H9 (cell line): Measurements from ENCODE around the gene PDX1. TPM values are rescaled to one million over a fixed set of nuclear protein-coding genes. Genes with fewer than 3 reads are reported as not detected.

ENCODE experiments used
- DNase-seq: peaks from one replicate; pipeline ENCODE4 v3.0.0-alpha.2; 2017
- H2AFZ ChIP-seq: one replicate; pipeline ENCODE4 v1.6.1; 2013; ENCODE audit warnings: mild to moderate bottlenecking, low read length, control low read depth, moderate library complexity
- H2AK5ac ChIP-seq: 2 replicates; pipeline ENCODE4 v1.6.1; 2013; ENCODE audit warnings: low read length, control low read depth, mixed read lengths; ENCODE audit not compliant: insufficient read length
- H2BK120ac ChIP-seq: one replicate; pipeline ENCODE4 v1.6.1; 2013; ENCODE audit warnings: low read depth, mild to moderate bottlenecking, low read length, control low read depth, inconsistent platforms; ENCODE audit not compliant: poor library complexity, severe bottlenecking
- H2BK12ac ChIP-seq: 2 replicates; pipeline ENCODE4 v1.6.1; 2013; ENCODE audit warnings: low read length, control low read depth, mixed read lengths, low read depth; ENCODE audit not compliant: insufficient read length
- H2BK15ac ChIP-seq: 2 replicates; pipeline ENCODE4 v1.6.1; 2013; ENCODE audit warnings: low read depth, low read length, control low read depth
- H2BK20ac ChIP-seq: one replicate; pipeline ENCODE4 v1.6.1; 2013; ENCODE audit warnings: low read depth, mild to moderate bottlenecking, low read length, control low read depth, inconsistent platforms; ENCODE audit not compliant: poor library complexity, severe bottlenecking
- H2BK5ac ChIP-seq: 2 replicates; pipeline ENCODE4 v1.6.1; 2013; ENCODE audit warnings: low read length, control low read depth, mixed read lengths; ENCODE audit not compliant: insufficient read length
- H3K14ac ChIP-seq: 2 replicates; pipeline ENCODE4 v1.6.1; 2013; ENCODE audit warnings: low read length, control low read depth; ENCODE audit not compliant: insufficient read depth
- H3K18ac ChIP-seq: 2 replicates; pipeline ENCODE4 v1.6.1; 2013; ENCODE audit warnings: low read depth, mild to moderate bottlenecking, mixed read lengths, low read length, control low read depth; ENCODE audit not compliant: insufficient read length
- H3K23ac ChIP-seq: 2 replicates; pipeline ENCODE4 v1.6.1; 2013; ENCODE audit warnings: low read length, control low read depth, mixed read lengths, low read depth; ENCODE audit not compliant: insufficient read length
- H3K23me2 ChIP-seq: 2 replicates; pipeline ENCODE4 v1.6.1; 2013; ENCODE audit warnings: low read depth, mild to moderate bottlenecking, mixed read lengths, low read length, control low read depth; ENCODE audit not compliant: insufficient read length, poor library complexity, severe bottlenecking
- H3K27ac ChIP-seq: 2 replicates; pipeline ENCODE4 v1.5.1; 2013; ENCODE audit warnings: low read length, control low read depth, mixed read lengths, low read depth; ENCODE audit not compliant: insufficient read length
- H3K27me3 ChIP-seq: 2 replicates; pipeline ENCODE4 v1.6.1; 2013; ENCODE audit warnings: low read length, control low read depth, inconsistent platforms; ENCODE audit not compliant: insufficient read depth
- H3K4ac ChIP-seq: 2 replicates; pipeline ENCODE4 v1.6.1; 2013; ENCODE audit warnings: low read depth, mild to moderate bottlenecking, control low read depth, inconsistent platforms, low read length, moderate library complexity
- H3K4me1 ChIP-seq: 2 replicates; pipeline ENCODE4 v1.6.1; 2013; ENCODE audit warnings: low read length, control low read depth, inconsistent platforms; ENCODE audit not compliant: insufficient read depth
- H3K4me2 ChIP-seq: 2 replicates; pipeline ENCODE4 v1.6.1; 2013; ENCODE audit warnings: low read length, control low read depth, mixed read lengths; ENCODE audit not compliant: insufficient read length, insufficient read depth
- H3K56ac ChIP-seq: 2 replicates; pipeline ENCODE4 v1.6.1; 2013; ENCODE audit warnings: low read depth, mild to moderate bottlenecking, mixed read lengths, low read length, control low read depth; ENCODE audit not compliant: insufficient read length
- H3K79me1 ChIP-seq: 2 replicates; pipeline ENCODE4 v1.6.1; 2013; ENCODE audit warnings: low read depth, mild to moderate bottlenecking, moderate library complexity, low read length, control low read depth, inconsistent platforms; ENCODE audit not compliant: insufficient read depth, poor library complexity, severe bottlenecking
- H3K79me2 ChIP-seq: 2 replicates; pipeline ENCODE4 v1.6.1; 2013; ENCODE audit warnings: low read length, control low read depth, inconsistent platforms; ENCODE audit not compliant: insufficient read depth
- H3K9ac ChIP-seq: 2 replicates; pipeline ENCODE4 v1.6.1; 2013; ENCODE audit warnings: low read length, control low read depth, mixed read lengths; ENCODE audit not compliant: insufficient read length; ENCODE audit errors: extremely low read depth
- H3K9me3 ChIP-seq: one replicate; pipeline ENCODE4 v1.6.1; 2013; ENCODE audit warnings: low read depth, low read length, inconsistent platforms; ENCODE audit not compliant: control insufficient read depth
- H3T11ph ChIP-seq: one replicate; pipeline ENCODE4 v1.6.1; 2013; ENCODE audit warnings: mild to moderate bottlenecking, low read length, control low read depth, inconsistent platforms
- H4K20me1 ChIP-seq: one replicate; pipeline ENCODE4 v1.6.1; 2013; ENCODE audit not compliant: control insufficient read depth, insufficient read length, insufficient read depth
- H4K5ac ChIP-seq: 2 replicates; pipeline ENCODE4 v1.6.1; 2013; ENCODE audit warnings: low read depth, mild to moderate bottlenecking, mixed read lengths, low read length, control low read depth; ENCODE audit not compliant: insufficient read length
- H4K8ac ChIP-seq: replicated peaks from 2 replicates; pipeline ENCODE4 v1.6.1; 2013; ENCODE audit warnings: low read length, control low read depth, mixed read lengths, low read depth; ENCODE audit not compliant: insufficient read length
- H4K91ac ChIP-seq: 2 replicates; pipeline ENCODE4 v1.6.1; 2013; ENCODE audit warnings: low read depth, mild to moderate bottlenecking, moderate library complexity, mixed read lengths, low read length, control low read depth; ENCODE audit not compliant: insufficient read length
- H3K27ac Mint-ChIP-seq, 3 experiments: 2 replicates in 2 of 3; 3 replicates in 1 of 3; pipeline ENCODE4 v1.8.0; 2020 to 2021; ENCODE audit warnings: mixed read lengths in 3 of 3, mild to moderate bottlenecking in 1 of 3, moderate library complexity in 1 of 3
- H3K27me3 Mint-ChIP-seq: 2 replicates; pipeline ENCODE4 v1.8.0; 2021; ENCODE audit warnings: low read depth, mild to moderate bottlenecking, moderate library complexity, mixed read lengths
- H3K36me3 Mint-ChIP-seq, 3 experiments: 2 replicates in 2 of 3; 3 replicates in 1 of 3; pipeline ENCODE4 v1.8.0; 2020 to 2021; ENCODE audit warnings: low read depth in 3 of 3, mixed read lengths in 3 of 3; ENCODE audit not compliant: insufficient read depth in 1 of 3
- H3K4me1 Mint-ChIP-seq, 2 experiments: 2 replicates each; pipeline ENCODE4 v1.8.0; 2020; ENCODE audit warnings: mixed read lengths in 2 of 2
- H3K4me3 Mint-ChIP-seq, 2 experiments: 2 replicates in 1 of 2; 3 replicates in 1 of 2; pipeline ENCODE4 v1.8.0; 2020 to 2021; ENCODE audit warnings: mild to moderate bottlenecking in 2 of 2, mixed read lengths in 2 of 2, moderate library complexity in 1 of 2
- H3K9me3 Mint-ChIP-seq, 2 experiments: 2 replicates in 1 of 2; 3 replicates in 1 of 2; pipeline ENCODE4 v1.8.0; 2020; ENCODE audit warnings: mild to moderate bottlenecking in 2 of 2, mixed read lengths in 2 of 2, moderate library complexity in 1 of 2
- WGBS: extraction: QIAGEN DNeasy Blood & Tissue Kit; methylation state at CpG from one replicate; pipeline ENCODE4 v1.1.7; 2013; ENCODE audit warnings: missing lambda C conversion rate, low lambda C conversion rate, mixed read lengths; ENCODE audit not compliant: insufficient read length; ENCODE audit errors: extremely low coverage; 5-methylcytosine and 5-hydroxymethylcytosine counted together
- total RNA-seq: library from RNA; stranded (reverse); gene quantifications from 2 replicates; pipeline ENCODE4 v1.2.1, GENCODE V29; 2021
- TF ChIP-seq, protein P1 (sequence below): fragments of 200-600 bp; sonication (generic); conservative IDR thresholded peaks from 3 replicates; pipeline ENCODE4 v1.8.0; 2021; ENCODE audit warnings: antibody characterized with exemption, mild to moderate bottlenecking

Gene PDX1
- total RNA-seq, 1 experiment from 2014 or later: not detected

DNA sequence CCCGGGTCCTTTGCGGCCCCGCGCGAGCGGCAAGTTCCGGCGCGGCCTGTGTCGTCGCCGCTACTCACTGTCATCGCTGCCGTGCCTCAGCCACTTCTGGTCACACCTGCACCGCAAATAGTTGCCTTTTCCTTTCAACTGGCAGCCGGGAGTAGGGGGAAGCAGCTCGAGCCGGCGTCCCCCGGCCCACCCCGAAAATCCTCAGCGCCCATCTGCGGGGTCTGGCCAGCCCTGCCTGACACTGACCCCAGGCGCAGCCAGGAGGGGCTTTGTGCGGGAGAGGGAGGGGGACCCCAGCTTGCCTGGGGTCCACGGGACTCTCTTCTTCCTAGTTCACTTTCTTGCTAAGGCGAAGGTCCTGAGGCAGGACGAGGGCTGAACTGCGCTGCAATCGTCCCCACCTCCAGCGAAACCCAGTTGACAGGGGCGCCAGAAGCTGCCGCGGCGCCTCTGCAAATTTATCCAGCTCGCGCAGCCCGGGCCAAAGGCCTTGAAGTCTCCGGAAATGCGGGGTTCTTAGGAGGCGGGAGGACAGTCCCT lies 1.7 kb downstream of the PDX1 start:
- no peak overlapping the region for H3T11ph ChIP-seq
- peaks cover 99% of the 10 kb centered on the region for H3K27me3 ChIP-seq
- Mint-ChIP-seq H3K27ac (no peak overlapping the region), H3K27me3 (peaks cover 99% of the 10 kb centered on the region), H3K4me1 (peaks cover 21 to 38% of the 10 kb centered on the region in 2 experiments), H3K36me3 (peaks cover 0 to 2% (median 0%) of the 10 kb centered on the region in 3 experiments; a peak in 1 of 7 replicates), H3K4me3 (no peak overlapping the region; a peak in 2 of 5 replicates), H3K9me3 (peaks cover 7 to 12% of the 10 kb centered on the region in 2 experiments; a peak in 4 of 5 replicates)
- H2BK15ac ChIP-seq: no peak overlapping the region
- no peak overlapping the region for H2AK5ac ChIP-seq
- H3K23me2 ChIP-seq: no peaks in the 10 kb centered on the region
- H3K27ac ChIP-seq: no peak overlapping the region
- no peak overlapping the region for H2BK12ac ChIP-seq
- no peak overlapping the region for H2BK5ac ChIP-seq
- TF ChIP-seq, protein P1, sequence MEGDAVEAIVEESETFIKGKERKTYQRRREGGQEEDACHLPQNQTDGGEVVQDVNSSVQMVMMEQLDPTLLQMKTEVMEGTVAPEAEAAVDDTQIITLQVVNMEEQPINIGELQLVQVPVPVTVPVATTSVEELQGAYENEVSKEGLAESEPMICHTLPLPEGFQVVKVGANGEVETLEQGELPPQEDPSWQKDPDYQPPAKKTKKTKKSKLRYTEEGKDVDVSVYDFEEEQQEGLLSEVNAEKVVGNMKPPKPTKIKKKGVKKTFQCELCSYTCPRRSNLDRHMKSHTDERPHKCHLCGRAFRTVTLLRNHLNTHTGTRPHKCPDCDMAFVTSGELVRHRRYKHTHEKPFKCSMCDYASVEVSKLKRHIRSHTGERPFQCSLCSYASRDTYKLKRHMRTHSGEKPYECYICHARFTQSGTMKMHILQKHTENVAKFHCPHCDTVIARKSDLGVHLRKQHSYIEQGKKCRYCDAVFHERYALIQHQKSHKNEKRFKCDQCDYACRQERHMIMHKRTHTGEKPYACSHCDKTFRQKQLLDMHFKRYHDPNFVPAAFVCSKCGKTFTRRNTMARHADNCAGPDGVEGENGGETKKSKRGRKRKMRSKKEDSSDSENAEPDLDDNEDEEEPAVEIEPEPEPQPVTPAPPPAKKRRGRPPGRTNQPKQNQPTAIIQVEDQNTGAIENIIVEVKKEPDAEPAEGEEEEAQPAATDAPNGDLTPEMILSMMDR: no peak
- no peak overlapping the region for H4K5ac ChIP-seq
- H3K4me1 ChIP-seq: no peaks in the 10 kb centered on the region; the same call in 1 of the 2 replicates
- no peak overlapping the region for H3K9ac ChIP-seq
- H2AFZ ChIP-seq: no peak overlapping the region
- H2BK120ac ChIP-seq: no peak overlapping the region
- H3K18ac ChIP-seq: no peak overlapping the region
- H3K9me3 ChIP-seq: no peaks in the 10 kb centered on the region
- H3K56ac ChIP-seq: no peak overlapping the region
- H3K79me2 ChIP-seq: no peaks in the 10 kb centered on the region
- no peak overlapping the region for H2BK20ac ChIP-seq
- no CpG with 5 or more reads among the region's 41 CpGs for WGBS
- H3K14ac ChIP-seq: no peak overlapping the region
- H4K20me1 ChIP-seq: peaks cover 6% of the 10 kb centered on the region
- no peak overlapping the region for H4K8ac ChIP-seq
- no peak overlapping the region for H3K23ac ChIP-seq
- peak overlapping the region; percentile 5 for H3K4me2 ChIP-seq
- DNase-seq: peak; percentile 35
- no peaks in the 10 kb centered on the region for H3K79me1 ChIP-seq
- H4K91ac ChIP-seq: no peak overlapping the region
- H3K4ac ChIP-seq: no peak overlapping the region
